GM19397 (cell line): ENCODE results near the gene LSM4.
"Not testable (repeated sequence)": the region's sequence is repeated elsewhere in the genome, so short reads cannot be mapped to it uniquely, and the experiment has no call there.

Experiments
- ATAC-seq: cut with Tn5 transposase; IDR thresholded peaks from one replicate; pipeline ENCODE4 v1.9.1; 2021; ENCODE audit warnings: mild to moderate bottlenecking, moderate library complexity; ENCODE audit not compliant: unreplicated experiment

LSM4 gene

DNA sequence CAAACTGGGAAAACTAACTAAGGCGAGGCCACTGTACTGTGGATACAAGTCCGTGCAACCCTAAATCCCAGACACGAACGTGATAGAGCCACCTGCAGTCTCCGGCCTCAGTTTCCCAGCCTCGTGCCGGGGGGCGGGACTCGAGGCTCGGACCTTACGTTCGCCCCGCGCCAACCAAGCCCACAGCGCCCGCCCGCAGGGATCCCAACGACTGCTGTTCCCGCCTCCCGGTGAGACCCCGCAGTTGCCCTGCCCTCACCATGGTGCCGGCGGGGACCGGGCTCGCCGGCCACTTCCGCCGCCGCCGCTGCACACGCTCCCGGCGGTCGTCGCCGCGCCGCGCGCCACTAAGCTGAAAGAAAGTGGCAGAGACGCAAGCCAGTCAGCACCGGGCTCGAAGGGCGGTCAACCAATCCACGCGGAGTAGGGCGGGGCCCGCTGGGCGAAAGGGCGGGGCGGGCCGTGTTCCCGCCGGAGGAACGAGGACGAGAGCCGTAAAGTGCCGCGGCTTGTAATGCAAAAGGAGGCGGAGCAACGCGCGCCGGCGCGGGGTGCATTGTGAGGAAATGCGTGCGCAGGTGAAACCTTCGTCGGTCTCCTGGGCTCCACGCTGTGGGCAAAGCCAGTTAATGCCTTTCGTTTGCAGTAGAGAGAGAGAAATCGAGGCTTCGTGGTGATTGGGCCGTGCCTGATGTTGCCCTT lies at the start of gene LSM4:
LSM4 (minus strand) TSS at position 318 of the 702 bp plus-strand sequence; CDS start at position 262, 56 bp downstream.
- peak; percentile 91 for ATAC-seq

DNA sequence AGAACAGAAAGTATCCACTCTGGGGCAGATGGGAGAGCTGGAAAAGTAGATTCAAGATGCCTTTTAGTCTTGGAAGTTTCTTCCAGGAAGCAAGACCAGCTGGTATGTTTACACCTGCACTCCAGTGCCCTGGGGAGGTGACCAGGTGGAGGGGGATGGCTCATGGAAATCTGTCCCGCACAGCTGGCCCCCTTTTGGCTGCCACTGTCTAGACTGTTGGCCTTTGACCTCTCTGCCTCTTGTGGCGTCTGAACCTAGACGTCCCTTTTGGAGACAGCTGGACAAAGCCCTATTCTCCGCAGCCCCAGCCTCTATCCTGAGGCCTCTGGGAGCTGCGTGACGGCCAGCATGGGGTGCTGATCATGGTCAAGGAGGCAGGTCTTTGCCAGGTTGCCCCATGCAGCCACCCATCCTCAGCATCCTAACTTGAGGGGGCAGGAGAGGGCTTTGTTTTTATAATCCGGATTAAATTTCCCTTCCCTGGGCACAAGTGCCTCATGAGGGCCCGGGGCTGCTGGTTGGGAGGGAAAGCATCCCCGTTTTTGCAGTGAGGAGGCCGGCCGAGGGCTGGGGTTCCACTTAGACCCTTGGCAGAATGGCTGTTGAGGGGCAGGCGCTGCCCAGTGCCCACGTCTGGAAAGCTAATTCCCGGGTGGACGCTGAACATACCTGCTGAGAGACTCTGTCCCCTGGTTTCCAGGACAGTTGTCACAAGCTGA lies 45.8 kb upstream of the LSM4 start:
- ATAC-seq, result no peak

DNA sequence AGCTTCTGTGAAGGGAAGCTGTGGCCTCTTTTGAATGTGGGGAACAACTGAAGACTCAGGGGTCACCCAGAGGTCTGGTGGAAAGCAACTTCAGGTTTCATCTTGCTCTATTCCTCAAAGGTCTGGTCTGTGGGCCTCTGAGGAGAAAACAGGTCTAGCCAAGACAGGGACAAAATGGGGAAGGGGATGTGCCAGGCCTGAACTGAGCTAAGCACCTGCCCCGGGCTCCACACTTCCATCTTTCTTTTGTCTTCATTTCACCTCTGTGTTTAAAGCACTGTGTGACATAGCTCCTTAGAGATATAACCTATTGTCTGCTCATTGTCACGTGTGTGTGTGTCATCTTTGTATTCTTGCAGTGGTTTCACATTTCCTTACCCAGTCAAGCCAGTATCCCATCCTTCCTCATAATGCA lies 43.2 kb upstream of the LSM4 start:
- no peak for ATAC-seq

DNA sequence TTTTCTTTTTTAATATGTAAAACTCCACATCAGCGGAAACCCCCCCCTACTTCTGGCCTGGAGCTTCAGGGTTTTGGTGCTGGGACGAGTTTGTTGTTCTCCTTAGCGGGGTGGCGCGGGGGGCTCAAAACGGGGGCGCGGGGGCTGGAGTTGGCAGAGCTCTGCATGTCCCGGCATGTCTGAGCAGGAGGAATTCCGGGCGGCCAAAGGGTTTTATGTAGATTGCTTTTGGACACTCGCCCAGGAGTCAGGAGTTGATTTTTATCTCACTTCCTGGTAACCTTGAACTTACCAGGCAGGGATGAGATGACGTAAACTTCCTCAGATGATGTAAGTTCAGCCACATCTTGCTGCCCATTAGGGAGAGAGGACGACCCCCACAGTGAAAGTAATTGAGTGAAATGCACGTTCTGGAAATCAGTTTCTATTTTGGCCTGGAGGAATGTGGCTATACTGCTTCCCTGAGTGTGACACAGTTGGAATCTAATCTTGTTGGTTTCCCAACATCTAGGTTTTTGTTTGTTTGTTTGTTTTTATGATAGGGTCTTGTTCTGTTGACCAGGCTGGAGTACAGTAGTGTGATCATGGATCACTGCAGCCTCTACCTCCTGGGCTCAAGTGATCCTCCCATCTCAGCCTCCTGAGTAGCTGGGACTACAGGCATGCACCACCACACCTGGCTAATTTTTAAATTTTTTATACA lies 42.1 kb upstream of the LSM4 start:
- ATAC-seq, result no peak

DNA sequence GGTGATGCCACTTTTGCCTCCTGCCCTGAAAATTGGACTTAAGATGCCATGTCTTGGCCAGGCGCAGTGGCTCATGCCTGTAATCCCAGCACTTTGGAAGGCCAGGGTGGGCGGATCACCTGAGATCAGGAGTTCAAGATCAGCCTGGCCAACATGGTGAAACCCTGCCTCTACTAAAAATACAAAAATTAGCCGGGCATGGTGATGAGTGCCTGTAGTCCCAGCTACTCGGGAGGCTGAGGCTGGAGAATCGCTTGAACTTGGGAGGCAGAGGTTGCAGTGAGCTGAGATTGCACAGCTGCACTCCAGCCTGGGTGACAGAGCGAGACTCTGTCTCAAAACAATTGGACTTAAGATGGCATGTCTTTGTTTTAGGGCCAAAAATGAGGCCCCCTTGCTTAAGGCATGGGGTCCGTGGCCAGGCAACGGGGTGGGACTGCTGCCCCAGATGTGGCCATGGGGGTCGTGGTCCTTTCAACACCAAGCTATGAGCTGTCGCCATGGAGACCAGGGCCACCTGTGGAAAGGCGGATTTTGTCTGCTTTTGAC lies 41.5 kb upstream of the LSM4 start:
- not testable (repeated sequence) for ATAC-seq

DNA sequence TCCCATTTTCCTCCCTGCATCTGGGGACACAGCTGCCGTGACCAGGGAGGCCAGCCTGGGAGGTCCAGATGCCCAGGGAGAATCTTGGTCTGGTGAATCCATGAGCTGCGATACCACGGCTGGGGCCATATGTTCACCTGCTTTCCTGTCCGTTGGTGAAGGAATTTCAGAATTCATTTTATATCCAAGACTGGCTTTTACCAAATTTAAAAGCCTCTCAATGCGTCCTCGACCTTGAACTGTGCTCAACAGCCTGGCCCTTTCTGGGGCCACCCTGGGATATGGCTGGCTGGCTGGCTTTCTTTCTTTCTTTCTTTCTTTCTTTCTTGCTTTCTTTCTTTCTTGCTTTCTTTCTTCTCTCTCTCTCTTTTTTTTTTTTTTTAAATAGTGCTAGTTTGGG lies 40.9 kb upstream of the LSM4 start:
- ATAC-seq, result no peak

DNA sequence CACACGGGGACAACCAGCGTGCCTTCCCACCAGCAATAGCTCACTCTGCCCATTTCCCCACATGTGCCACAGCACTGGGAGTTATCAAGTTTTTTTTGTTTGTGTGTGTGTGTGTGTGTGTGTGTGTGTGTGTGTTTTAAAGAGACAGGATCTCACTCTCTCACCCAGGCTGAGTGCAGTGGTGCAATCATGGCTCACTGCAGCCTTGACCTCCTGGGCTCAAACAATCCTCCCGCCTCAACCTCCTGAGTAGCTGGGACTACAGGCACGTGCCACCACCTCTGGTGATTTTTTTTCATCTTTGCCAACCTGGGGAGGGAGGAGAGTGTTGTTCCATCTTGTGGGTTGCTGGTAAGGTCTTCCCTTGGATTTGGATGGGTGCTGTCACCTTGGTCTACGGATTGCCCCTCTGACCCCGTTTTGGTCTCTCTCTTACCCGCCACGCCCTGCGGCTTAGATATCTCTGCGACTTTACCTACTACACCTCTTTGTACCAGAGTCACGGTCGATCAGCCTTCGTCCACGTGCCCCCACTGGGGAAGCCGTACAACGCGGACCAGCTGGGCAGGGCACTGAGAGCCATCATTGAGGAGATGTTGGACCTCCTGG lies 40.2 kb upstream of the LSM4 start:
- no peak for ATAC-seq

DNA sequence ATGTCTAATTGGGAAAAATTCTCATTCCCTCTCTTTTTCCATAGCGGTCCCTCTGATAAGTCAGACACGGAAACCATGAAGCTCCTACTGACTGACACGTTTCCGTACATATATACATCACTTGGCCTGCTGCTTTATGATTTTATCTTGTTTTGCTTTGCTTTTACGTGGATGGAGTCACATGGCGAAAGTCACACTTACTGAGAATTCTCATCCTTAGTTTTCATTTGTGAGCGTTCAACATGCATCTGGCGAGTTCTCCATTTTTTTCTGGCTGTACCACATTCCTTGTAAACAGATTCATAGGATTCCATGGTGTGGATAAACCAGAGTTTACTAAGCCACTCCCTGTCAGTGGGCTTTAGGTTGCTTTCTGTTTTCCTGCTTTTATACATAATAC lies 38.8 kb upstream of the LSM4 start:
- ATAC-seq, result no peak

DNA sequence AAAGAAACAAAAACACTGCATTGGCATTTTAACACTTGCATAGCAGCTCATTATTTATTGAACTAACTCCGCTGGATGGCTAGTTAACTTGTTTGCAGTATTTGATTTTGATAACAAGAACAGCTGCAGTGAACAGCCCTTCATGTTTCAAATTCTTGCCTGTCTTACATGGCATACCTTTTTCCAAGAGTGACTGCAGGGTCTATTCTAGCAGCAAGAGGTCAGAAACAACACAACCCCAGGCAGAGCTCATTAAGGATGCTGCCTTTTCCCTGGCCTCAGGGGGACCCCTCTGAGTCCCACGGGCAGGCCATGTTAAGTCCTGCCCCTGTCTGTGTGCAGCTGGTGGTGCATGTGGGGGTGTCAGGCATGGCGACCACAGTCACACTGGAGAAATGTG lies 34.2 kb upstream of the LSM4 start:
- no peak for ATAC-seq

DNA sequence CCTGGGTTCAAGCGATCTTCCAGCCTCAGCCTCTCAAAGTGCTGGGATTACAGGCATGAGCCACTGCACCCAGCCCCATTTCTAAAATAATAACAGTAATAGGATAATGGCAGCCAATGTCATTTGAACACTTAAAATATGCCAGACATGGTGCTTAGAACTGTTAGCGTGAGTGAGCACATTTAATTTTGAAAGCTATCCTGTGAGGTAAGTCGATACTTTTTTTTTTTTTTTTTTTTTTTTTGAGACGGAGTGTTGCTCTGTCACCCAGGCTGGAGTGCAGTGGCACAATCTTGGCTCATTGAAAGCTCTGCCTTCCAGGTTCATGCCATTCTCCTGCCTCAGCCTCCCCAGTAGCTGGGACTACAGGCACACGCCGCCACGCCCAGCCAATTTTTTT lies 31.9 kb upstream of the LSM4 start:
- ATAC-seq, result not testable (repeated sequence)

DNA sequence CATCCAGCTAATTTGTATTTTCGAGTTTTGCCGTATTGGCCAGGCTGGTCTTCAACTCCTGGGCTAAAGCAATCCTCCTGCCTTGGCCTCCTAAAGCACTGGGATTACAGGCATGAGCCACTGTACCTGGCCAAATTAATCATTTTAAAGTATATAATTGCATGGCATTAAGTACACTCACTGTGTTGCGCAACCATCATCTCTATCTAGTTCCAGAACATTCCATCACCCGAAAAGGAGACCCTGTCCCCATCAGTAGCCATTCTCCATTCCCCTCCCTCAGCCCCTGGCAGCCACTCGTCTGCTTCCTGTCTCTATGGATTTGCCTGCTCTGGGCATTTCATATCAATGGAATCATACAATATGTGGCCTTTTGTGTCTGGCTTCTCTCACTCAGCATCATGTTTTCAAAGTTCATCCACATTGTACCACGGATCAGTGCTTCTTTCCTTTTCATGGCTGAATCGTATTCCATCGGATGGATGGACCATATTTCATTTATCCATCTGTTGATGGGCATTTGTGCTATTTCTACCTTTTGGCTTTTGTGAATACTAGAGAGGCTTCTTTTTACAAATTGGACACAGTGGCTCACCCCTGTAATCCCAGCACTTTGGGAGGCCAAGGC lies 30.6 kb upstream of the LSM4 start:
- no peak for ATAC-seq

DNA sequence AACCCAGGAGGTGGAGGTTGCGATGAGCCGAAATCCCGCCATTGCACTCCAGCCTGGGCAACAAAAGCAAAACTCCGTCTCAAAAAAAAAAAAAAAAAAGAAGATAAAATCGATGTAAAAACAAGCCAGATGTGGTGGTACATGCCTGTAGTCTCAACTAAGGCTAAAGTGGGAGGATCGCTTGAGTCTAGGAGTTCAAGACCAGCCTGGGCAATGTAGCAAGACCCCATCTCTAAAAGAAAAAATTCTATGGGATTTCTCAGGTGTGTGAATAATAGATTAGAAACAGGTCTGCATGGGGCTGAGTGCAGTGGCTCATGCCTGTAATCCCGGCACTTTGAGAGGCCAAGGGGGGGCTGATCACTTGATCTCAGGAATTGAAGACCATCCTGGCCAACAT lies 28.7 kb upstream of the LSM4 start:
- ATAC-seq, result no peak

DNA sequence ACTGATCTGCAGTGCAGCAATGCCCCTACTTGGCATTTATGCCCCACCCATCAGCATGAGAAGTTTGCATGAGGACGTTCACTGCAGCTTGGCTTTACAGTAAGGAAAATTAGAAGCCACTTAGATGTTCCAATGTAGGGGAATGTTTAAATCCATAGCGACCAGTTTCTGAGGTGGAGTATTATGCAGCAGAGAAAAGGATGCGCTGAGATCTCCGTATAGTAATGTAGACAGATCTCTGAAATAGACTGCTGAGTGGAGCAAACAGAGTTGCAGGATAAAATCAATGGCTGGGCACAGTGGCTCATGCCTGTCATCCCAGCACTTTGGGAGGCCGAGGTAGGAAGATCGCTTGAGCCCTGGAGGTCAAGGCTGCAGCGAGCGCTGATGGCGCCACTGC lies 27.6 kb upstream of the LSM4 start:
- no peak for ATAC-seq

DNA sequence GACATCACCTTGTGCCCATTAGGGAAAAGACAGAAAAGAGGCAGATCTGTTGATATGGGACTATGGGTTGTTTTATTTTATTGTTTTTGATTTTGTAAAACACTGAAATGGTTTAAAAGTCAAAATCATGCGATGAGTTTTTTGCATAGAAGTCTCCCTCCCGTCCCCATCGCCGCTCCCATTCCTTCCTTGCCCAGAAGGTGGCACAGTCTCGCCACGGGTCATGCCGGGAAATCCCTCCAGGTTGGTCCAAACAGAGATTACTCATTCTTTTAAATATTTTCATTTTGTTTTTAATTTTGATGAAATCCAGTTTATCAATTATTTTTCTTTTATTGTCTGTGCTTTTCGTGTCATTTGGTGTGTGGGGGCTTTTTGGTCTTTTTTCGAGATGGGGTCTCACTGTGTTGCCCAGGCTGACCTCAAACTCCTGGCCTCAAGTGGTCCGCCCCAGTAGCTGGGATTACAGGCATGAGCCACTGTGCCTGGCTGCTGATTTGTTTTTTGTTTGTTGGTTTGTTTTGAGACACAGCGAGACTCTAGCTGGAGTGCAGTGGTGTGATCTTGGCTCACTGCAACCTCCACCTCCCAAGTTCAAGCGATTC lies 26.8 kb upstream of the LSM4 start:
- ATAC-seq, result no peak

DNA sequence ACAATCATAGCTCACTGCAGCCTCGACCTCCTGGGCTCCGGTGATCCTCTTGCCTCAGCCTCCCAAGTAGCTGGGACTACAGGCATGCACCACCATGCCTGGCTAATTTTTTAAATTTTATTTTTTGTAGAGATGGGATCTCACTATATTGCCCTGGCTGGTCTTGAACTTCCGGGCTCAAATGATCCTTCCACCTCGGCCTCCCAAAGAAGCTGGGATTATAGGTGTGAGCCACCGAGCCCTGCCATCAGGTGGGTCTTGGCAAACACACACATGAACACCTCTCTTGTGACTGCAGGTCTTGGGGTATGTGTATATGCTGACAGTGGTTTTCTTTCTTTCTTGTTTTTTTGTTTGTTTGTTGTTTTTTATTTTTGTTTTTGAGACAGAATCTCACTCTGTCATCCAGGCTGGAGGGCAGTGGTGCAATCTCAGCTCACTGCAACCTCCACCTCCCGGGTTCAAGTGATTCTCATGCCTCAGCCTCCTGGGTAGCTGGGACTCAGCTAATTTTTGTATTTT lies 26.0 kb upstream of the LSM4 start:
- not testable (repeated sequence) for ATAC-seq

DNA sequence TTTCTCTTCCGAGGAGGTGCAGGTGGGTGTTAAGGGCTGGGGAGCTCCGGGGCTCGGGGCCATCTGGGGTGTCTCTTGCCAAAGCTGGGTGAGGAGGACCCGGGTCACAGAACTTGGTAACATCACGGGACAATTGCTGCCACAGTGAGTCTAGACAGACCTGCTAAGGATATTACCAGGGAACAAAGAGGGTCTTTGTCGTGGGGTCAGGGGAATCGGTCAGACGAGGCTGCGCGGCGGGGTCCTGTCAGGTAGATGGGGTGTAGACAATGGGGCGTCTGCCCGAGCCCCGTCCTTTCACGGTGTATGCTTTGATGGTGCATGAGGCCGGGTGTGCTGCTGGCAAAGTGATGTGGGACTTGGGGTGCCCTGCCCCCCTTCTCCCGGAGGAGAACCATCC lies 25.3 kb upstream of the LSM4 start:
- ATAC-seq, result no peak

DNA sequence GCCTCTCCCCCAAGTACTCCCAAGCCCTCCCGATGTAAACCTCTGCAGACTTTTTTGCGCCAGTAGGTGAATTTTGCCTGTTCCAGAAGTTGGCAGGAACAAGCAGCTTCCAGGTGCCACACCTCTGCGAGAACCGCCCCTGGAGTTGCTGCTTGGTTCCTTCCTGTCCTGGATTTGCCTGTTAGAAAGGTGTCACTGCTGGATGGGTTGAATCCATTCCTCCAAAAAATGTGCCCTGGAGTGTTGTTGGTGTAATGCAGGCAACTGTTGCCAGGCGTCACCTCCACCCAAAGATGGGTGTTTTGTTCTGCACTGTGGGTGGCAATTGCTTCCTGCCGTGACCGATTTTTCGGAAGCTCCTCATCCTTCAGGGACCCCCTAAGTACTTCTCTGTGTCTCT lies 23.2 kb upstream of the LSM4 start:
- no peak for ATAC-seq

DNA sequence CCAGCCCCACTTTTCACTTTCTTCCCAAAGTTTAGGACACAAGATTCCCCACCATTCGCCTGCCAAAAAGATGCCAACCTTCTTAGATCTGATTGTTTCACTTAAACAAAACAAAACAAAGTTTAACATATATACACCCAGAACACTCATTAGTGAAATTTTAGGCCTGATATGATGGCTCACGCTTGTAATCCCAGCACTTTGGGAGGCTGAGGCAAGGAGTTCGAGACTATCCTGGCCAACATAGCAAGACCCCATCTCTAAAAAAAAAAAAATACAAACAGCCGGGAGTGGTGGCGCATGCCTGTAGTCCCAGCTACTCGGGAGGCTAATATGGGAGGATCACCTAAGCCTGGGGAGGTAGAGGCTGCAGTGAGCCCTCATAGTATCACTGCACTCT lies 22.4 kb upstream of the LSM4 start:
- ATAC-seq, result no peak

DNA sequence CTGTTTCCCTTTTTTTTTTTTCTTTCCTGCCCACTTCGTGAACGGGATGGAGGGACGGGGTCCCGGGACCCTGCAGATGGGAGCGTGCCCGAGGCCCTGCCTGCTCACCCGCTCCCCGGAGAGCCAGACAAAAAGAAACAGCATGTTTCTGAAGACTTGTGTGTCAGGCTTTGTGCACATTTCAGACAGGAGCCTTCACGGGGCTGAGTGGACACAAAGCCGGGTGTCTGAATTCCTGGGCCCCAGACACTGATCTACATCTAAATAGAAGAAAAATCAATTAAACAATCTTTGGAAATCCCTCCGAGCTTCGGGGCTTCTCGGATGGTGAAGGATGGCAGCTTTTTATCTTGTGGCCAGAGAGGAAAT lies 21.7 kb upstream of the LSM4 start:
- ATAC-seq, result no peak

DNA sequence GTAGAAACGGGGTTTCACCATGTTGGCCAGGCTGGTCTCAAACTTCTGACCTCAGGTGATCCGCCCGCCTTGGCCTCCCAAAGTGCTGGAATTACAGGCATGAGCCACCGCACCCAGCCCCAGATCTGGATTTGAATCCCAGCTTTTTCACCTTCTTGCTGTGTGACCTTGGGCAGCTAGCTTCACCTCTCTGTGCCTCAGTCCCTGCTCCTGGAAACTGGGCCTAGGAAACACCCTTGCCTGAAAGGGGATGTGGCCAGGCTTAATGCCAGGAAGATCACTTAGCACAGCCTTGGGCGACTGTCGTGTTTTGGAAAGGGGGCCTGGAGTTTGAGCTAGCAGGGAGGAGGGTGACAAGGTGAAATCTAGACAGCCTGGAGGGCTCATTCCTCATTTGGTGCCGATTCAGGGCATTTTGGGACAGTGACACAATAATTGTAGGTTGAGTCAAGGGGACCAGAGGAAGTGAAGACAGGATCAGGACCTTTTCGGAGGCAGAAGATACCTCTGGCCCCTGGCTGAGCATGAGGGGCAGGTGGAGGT lies 19.3 kb upstream of the LSM4 start:
- no peak for ATAC-seq
